Fibroblast of the conjunctiva (primary cell): ENCODE data around the gene ZNF668.

ENCODE experiments used
- DNase-seq: peaks from one replicate; pipeline ENCODE4 v3.0.0-alpha.2; 2010; ENCODE audit warnings: low read depth

The ZNF668 gene

GRCh38 chr16:31081428-31082351 lies 7.7 kb upstream of the ZNF668 start:
- DNase-seq: no peak

GRCh38 chr16:31080756-31081419 lies 6.8 kb upstream of the ZNF668 start:
- DNase-seq: no peak

- DNase-seq: no peak
Observed at GRCh38 chr16:31080035-31080629, 6.1 kb upstream of the ZNF668 start.

GRCh38 chr16:31079342-31079944 lies 5.4 kb upstream of the ZNF668 start:
- DNase-seq: no peak

GRCh38 chr16:31078597-31079341 lies 4.7 kb upstream of the ZNF668 start:
- no peak for DNase-seq

DNA sequence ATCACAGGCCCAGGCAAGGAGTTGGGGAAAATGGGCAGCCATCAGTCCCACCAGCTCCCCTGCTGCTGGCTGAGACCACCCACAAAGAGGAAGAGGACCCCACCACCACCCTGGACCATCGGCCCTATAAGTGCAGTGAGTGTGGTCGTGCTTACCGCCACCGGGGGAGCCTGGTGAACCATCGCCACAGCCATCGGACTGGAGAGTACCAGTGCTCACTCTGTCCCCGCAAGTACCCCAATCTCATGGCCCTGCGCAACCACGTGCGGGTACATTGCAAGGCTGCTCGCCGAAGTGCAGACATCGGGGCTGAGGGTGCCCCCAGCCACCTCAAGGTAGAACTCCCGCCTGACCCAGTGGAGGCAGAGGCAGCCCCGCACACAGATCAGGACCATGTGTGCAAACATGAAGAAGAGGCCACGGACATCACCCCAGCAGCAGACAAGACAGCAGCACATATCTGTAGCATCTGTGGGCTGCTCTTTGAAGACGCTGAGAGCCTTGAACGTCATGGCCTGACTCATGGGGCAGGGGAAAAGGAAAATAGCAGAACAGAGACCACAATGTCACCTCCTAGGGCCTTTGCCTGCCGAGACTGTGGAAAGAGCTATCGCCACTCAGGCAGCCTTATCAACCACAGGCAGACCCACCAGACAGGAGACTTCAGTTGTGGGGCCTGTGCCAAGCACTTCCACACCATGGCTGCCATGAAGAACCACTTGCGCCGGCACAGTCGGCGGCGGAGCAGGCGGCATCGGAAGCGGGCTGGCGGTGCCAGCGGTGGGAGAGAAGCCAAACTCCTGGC lies 3.8 kb upstream of the ZNF668 start:
- no peak for DNase-seq

DNA sequence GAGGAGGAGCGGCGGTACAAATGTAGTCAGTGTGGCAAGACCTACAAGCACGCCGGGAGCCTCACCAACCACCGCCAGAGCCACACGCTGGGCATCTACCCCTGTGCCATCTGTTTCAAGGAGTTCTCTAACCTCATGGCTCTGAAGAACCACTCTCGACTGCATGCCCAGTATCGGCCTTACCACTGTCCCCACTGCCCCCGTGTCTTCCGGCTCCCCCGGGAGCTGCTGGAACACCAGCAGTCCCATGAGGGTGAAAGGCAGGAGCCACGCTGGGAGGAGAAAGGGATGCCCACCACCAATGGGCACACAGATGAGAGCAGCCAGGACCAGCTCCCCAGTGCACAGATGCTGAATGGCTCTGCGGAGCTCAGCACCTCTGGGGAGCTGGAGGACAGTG lies 3.0 kb upstream of the ZNF668 start:
- DNase-seq: no peak

DNA sequence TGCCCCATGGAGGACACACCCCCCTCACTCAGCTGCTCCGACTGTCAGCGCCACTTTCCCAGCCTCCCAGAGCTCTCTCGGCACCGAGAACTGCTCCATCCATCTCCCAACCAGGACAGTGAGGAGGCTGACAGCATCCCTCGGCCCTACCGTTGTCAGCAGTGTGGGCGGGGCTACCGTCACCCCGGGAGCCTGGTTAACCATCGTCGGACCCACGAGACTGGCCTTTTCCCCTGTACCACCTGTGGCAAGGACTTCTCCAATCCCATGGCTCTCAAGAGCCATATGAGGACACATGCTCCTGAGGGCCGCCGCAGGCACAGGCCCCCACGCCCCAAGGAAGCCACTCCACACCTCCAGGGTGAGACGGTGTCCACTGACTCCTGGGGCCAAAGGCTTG lies 2.3 kb upstream of the ZNF668 start:
- no peak for DNase-seq

DNA sequence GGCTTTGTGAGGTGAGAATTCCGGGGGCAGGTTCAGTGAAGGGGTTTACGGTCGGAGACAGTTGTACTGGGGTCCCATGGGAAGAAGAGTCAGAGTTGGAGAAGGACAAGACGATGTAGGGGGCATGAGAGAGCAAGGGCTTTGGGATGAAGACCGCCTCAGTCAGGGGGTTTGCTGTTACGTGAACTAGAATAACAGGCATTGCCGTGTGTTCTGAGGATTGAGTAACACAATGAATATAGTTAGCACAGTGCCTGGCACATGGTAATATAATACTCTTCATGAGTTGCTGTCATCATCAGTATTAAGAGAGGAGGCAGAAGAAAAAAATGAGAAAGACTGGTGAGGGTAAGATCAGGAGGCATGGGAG lies 759 bp upstream of the ZNF668 start:
- DNase-seq: no peak

- DNase-seq: peak; percentile 77
Observed at GRCh38 chr16:31073142-31073969, 684 bp downstream of the ZNF668 start.

DNA sequence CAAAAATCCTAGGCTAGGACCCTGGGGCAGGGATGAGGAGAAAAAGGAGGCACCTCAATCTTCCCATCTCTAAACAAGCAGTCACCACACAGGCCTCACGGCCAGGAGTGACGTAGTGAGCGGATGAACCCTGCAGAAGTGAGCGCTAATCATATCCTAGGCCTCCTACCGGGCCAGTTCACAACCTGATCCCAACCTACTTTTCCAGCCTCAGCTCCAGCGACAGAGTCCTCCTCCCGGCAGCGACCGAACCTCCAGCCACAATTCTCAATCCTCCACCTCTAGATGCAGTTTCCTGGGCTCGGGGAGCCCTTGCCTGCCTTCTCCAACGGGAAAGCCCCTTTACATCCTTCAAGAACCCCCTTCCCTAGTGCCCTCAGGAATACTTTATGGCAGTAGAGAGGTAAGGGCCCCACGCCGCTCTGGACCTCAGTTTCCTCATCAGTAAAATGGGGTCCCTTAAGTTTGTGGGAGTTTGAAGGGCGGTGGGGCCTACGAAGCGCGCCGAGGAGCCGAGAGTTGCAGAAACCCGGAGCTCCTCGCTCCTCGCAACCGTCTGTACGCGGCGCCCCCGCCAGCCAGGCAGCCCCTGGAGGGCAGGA lies 1.4 kb downstream of the ZNF668 start:
- DNase-seq: no peak

- DNase-seq: peak; percentile 85
Observed at GRCh38 chr16:31071861-31072260, 2.2 kb downstream of the ZNF668 start.

GRCh38 chr16:31067342-31067741 lies 6.7 kb downstream of the ZNF668 start:
- DNase-seq: no peak

DNA sequence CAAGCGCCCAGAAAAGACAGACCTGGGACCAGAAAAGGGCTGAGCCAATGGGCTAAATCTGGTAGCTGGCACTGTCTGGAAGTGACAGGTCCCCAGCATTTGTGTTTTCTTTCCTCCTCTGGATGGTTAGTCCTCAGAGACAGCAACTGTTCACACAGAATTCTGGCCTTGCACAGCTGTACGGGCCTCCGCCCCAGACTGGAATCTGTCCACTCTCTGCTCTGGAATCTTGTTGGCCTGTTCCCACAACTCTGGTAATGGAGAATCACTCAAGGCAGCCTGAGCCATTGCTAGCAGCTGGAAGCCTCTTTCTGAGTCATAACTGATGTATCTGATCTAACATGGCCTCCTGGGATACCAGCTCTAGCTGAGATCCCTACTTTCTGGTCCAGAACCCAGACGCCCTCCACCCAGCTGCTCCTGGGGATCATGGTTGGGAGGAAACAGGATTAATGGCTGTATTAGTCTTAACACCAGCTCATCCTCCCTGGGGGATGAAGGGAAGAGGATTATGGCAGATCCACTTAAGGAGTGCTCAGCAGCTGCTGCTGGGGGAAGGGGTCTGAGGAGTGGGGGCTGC lies 9.1 kb downstream of the ZNF668 start:
- peak; percentile 90 for DNase-seq

DNA sequence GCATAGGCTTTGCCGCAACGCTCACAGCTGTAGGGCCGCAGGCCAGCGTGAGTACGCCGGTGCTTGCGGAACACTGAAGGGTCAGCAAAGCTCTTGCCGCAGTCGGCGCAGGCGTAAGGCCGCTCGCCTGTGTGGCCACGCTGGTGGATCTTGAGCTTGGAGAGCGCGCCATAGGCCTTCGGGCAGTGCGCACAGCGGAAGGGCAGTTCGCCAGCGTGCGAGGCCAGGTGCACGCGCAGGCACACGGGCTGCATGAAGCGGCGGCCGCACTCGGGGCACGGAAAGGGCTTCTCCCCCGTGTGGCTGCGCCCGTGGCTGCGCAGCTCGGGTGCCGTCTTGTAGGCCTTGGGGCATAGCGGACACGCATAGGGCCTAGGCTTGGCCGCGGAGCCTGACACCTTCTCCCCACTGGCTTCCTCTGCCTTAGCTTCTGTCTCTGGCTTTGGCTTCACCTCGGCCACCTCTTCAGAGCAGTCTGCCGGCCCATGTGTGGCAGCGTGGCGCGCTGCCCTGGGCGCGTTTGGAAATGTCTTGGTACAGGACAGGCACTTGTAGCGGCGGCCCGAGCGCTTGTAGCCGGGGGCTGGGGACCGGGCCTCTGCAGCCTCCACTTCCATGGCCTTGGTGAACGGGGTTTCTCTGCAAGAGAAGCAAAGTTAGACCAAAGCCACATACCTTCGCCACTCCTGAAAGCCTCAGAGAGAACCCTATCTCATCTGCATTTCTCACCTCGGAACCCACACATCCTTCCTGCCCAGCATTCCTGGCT lies 10.0 kb downstream of the ZNF668 start:
- no peak for DNase-seq

DNA sequence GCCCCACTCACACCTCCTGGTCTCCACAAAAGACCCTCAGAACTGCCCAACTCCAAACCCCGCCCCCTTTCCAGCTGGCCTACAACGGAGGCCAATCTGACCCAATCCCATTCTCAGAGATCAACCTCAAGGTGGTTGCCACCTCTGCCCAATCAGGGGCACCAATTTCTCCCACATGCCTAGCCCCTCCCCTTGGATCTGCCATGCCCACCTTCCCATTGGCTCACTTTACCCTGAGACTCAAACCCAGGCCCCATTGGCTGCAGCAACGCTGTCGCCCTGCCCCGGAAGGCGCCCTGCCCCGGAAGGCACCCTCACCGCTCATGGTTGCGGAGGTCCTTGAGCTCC lies 10.6 kb downstream of the ZNF668 start:
- DNase-seq: no peak

GRCh38 chr16:31061813-31062440 lies 12.1 kb downstream of the ZNF668 start:
- DNase-seq: no peak

DNA sequence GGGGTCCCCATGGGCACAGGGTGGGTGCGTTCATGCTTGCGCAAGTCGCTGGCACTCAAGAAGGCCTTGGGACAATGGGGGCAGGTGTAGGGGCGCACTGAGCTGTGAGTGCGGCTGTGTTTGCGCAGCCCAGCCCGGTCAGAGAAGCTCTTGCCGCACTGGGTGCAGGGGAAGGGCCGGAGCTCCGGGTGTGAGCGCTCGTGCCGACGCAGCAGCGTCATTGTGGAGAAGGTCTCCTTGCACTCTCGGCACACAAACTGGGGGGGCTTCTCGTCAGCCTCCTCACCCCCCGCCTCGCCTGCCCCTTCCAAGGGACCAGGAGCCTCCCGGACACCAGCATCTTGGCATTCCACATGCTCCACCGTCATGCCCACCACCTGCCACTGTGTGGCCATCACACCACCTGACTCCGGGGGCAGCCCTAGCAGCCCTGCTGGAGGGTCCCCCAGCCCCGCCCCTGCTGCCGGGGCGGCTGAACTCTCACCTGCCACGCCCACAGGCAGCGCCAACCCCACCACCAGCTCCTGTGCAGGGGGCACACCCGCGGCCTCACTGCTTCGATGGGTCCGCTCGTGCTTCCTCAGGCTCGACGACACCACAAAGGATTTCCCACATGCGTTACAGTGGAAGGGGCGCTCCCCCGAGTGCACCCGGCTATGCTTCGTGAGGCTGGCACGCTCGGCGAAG lies 12.8 kb downstream of the ZNF668 start:
- DNase-seq: no peak
